IMR-90 (cell line): ENCODE data around the gene CAMTA1. TPM values are rescaled to one million over a fixed set of nuclear protein-coding genes. Genes with fewer than 3 reads are reported as not detected.

Experiments used
- ATAC-seq: fragments of 200-7000 bp; cut with Tn5 transposase; 2 replicates; pipeline ENCODE4 v1.9.1; 2020; ENCODE audit warnings: low read depth, mild to moderate bottlenecking, moderate library complexity
- BruUV-seq: library from RNA; stranded (reverse); fragments of 400-500 nt; replicated peaks from 2 replicates; lab custom pipeline; 2021; lab: Mats Ljungman, UMichigan
- CTCF ChIA-PET: fragments of 300-600 bp; formaldehyde crosslinking; extraction: SDS; loops from one replicate; lab custom pipeline; 2021; ENCODE audit warnings: antibody characterized with exemption; lab: Yijun Ruan, JAX
- POLR2A ChIA-PET: fragments of 300-600 bp; sonication (Branson Sonifier 250); formaldehyde crosslinking; loops from one replicate; lab custom pipeline; 2022; ENCODE audit warnings: antibody characterized with exemption; ENCODE audit not compliant: unreplicated experiment; lab: Charles Lee
- DNase-seq: peaks from one replicate; pipeline ENCODE4 v3.0.0; 2013
- H2AFZ ChIP-seq: replicated peaks from 2 replicates; pipeline ENCODE3; 2013; ENCODE audit warnings: low read length, mild to moderate bottlenecking; ENCODE audit not compliant: poor library complexity
- H2AK5ac ChIP-seq: 2 replicates; pipeline ENCODE4 v1.6.1; 2013; ENCODE audit warnings: low read depth, low read length, inconsistent platforms
- H2AK9ac ChIP-seq: replicated peaks from 2 replicates; pipeline ENCODE3; 2013; ENCODE audit warnings: mild to moderate bottlenecking, low read depth, low read length, moderate library complexity; ENCODE audit not compliant: poor library complexity
- H2BK120ac ChIP-seq: 2 replicates; pipeline ENCODE4 v1.6.1; 2013; ENCODE audit warnings: low read depth, low read length, inconsistent platforms
- H2BK15ac ChIP-seq: 3 replicates; pipeline ENCODE4 v1.6.1; 2013; ENCODE audit warnings: low read depth, low read length, inconsistent platforms
- H2BK20ac ChIP-seq: 2 replicates; pipeline ENCODE4 v1.6.1; 2013; ENCODE audit warnings: low read depth, mild to moderate bottlenecking, inconsistent platforms, low read length, moderate library complexity
- H2BK5ac ChIP-seq: 2 replicates; pipeline ENCODE4 v1.6.1; 2013; ENCODE audit warnings: mild to moderate bottlenecking, low read depth, low read length, inconsistent platforms; ENCODE audit not compliant: poor library complexity, severe bottlenecking
- H3K14ac ChIP-seq: replicated peaks from 2 replicates; pipeline ENCODE4 v1.6.1; 2013; ENCODE audit warnings: low read depth, low read length, inconsistent platforms
- H3K18ac ChIP-seq: 2 replicates; pipeline ENCODE4 v1.6.1; 2013; ENCODE audit warnings: low read depth, low read length, control low read depth
- H3K23ac ChIP-seq: 2 replicates; pipeline ENCODE4 v1.6.1; 2013; ENCODE audit warnings: low read depth, low read length, inconsistent platforms
- H3K27ac ChIP-seq: 2 replicates; pipeline ENCODE4 v1.5.1; 2013; ENCODE audit warnings: mild to moderate bottlenecking, control low read depth, low read length; ENCODE audit not compliant: insufficient read depth
- H3K27me3 ChIP-seq: 2 replicates; pipeline ENCODE4 v1.6.1; 2013; ENCODE audit warnings: low read length; ENCODE audit not compliant: control insufficient read depth, insufficient read depth
- H3K36me3 ChIP-seq: 2 replicates; pipeline ENCODE4 v1.6.1; 2013; ENCODE audit warnings: low read length, mixed read lengths; ENCODE audit not compliant: control insufficient read depth, insufficient read depth
- H3K4ac ChIP-seq: 2 replicates; pipeline ENCODE4 v1.6.1; 2013; ENCODE audit warnings: low read depth, low read length, inconsistent platforms
- H3K4me1 ChIP-seq: 2 replicates; pipeline ENCODE4 v1.6.1; 2013; ENCODE audit warnings: low read length, mixed read lengths; ENCODE audit not compliant: control insufficient read depth, insufficient read depth
- H3K4me2 ChIP-seq: 2 replicates; pipeline ENCODE4 v1.6.1; 2013; ENCODE audit warnings: low read depth, mild to moderate bottlenecking, control low read depth, low read length, moderate library complexity
- H3K4me3 ChIP-seq: 2 replicates; pipeline ENCODE4 v1.5.1; 2013; ENCODE audit warnings: low read depth, mild to moderate bottlenecking, control low read depth, low read length, moderate library complexity; ENCODE audit not compliant: insufficient read depth
- H3K56ac ChIP-seq: 2 replicates; pipeline ENCODE4 v1.6.1; 2013; ENCODE audit warnings: low read length, inconsistent platforms; ENCODE audit not compliant: insufficient read depth; ENCODE audit errors: extremely low read depth
- H3K79me1 ChIP-seq, 2 experiments: 2 replicates each; pipeline ENCODE4 v1.6.1; 2013; ENCODE audit warnings: low read length in 2 of 2, inconsistent platforms in 1 of 2, low read depth in 1 of 2
- H3K9ac ChIP-seq: 2 replicates; pipeline ENCODE4 v1.6.1; 2013; ENCODE audit warnings: low read depth, low read length, control low read depth
- H3K9me1 ChIP-seq: 2 replicates; pipeline ENCODE4 v1.6.1; 2013; ENCODE audit warnings: low read length, inconsistent platforms; ENCODE audit not compliant: insufficient read depth
- H3K9me3 ChIP-seq: 2 replicates; pipeline ENCODE4 v1.6.1; 2013; ENCODE audit warnings: low read length; ENCODE audit not compliant: control insufficient read depth, insufficient read depth
- H4K20me1 ChIP-seq: 2 replicates; pipeline ENCODE4 v1.6.1; 2013; ENCODE audit warnings: low read length, inconsistent platforms; ENCODE audit not compliant: insufficient read depth
- H4K5ac ChIP-seq: 2 replicates; pipeline ENCODE4 v1.6.1; 2013; ENCODE audit warnings: mild to moderate bottlenecking, low read depth, low read length, control low read depth
- H4K8ac ChIP-seq, 2 experiments: 2 replicates each; pipeline ENCODE4 v1.6.1; 2013; ENCODE audit warnings: low read depth in 2 of 2, low read length in 2 of 2, control low read depth in 1 of 2, inconsistent platforms in 1 of 2
- H4K91ac ChIP-seq: 2 replicates; pipeline ENCODE4 v1.6.1; 2013; ENCODE audit warnings: low read depth, low read length, inconsistent platforms; ENCODE audit not compliant: insufficient read depth
- BHLHE40 ChIP-seq: fragments of 150-350 bp; IDR thresholded peaks from 2 replicates; pipeline ENCODE4 v1.6.1; 2016; ENCODE audit warnings: mild to moderate bottlenecking, low read depth, low read length
- CEBPB ChIP-seq: IDR thresholded peaks from 2 replicates; pipeline ENCODE4 v1.6.1; 2012; ENCODE audit warnings: low read depth, low read length, improper control_type of control experiment
- CHD1 ChIP-seq: IDR thresholded peaks from 2 replicates; pipeline ENCODE4 v1.6.1; 2012; ENCODE audit warnings: low read depth, low read length, improper control_type of control experiment
- FOS ChIP-seq: fragments of 150-350 bp; IDR thresholded peaks from 2 replicates; pipeline ENCODE4 v1.6.1; 2016; ENCODE audit warnings: low read depth, low read length
- MAFK ChIP-seq: IDR thresholded peaks from 2 replicates; pipeline ENCODE4 v1.6.1; 2012; ENCODE audit warnings: low read depth, low read length, improper control_type of control experiment
- MAZ ChIP-seq: IDR thresholded peaks from 2 replicates; pipeline ENCODE4 v1.6.1; 2012; ENCODE audit warnings: low read depth, mild to moderate bottlenecking, low read length, improper control_type of control experiment, moderate library complexity, borderline replicate concordance
- MXI1 ChIP-seq: IDR thresholded peaks from 2 replicates; pipeline ENCODE4 v1.6.1; 2012; ENCODE audit warnings: low read depth, mild to moderate bottlenecking, low read length, moderate library complexity, borderline replicate concordance
- NFE2L2 ChIP-seq: fragments of 150-350 bp; IDR thresholded peaks from 2 replicates; pipeline ENCODE4 v1.6.1; 2016; ENCODE audit warnings: low read depth, mild to moderate bottlenecking, low read length
- POLR2A ChIP-seq: IDR thresholded peaks from 2 replicates; pipeline ENCODE4 v1.6.1; 2012; ENCODE audit warnings: mild to moderate bottlenecking, low read depth, low read length
- RAD21 ChIP-seq: IDR thresholded peaks from 2 replicates; pipeline ENCODE4 v1.6.1; 2012; ENCODE audit warnings: low read length, improper control_type of control experiment
- RCOR1 ChIP-seq: IDR thresholded peaks from 2 replicates; pipeline ENCODE4 v1.6.1; 2012; ENCODE audit warnings: mild to moderate bottlenecking, low read length, improper control_type of control experiment; ENCODE audit not compliant: insufficient replicate concordance
- RFX5 ChIP-seq: IDR thresholded peaks from 2 replicates; pipeline ENCODE4 v1.8.0; 2012; ENCODE audit warnings: low read depth, mild to moderate bottlenecking, low read length, moderate library complexity
- SMC3 ChIP-seq: fragments of 150-350 bp; IDR thresholded peaks from 2 replicates; pipeline ENCODE4 v1.6.1; 2016; ENCODE audit warnings: low read depth, mild to moderate bottlenecking, antibody characterized with exemption, low read length, moderate library complexity
- WGBS, 2 experiments: methylation state at CpG; one replicate each; pipeline versions ENCODE4 v1.1.5 to v1.1.7; 2013; ENCODE audit warnings: missing lambda C conversion rate in 2 of 2; ENCODE audit not compliant: insufficient read length in 1 of 2; ENCODE audit errors: extremely low coverage in 2 of 2; 5-methylcytosine and 5-hydroxymethylcytosine counted together
- dilution Hi-C: fragments of 300-500 bp; cut with HindIII; formaldehyde crosslinking; loops from one replicate; pipeline ENCODE4 v1.14.3; 2018; ENCODE audit warnings: low sequenced_read_pairs; ENCODE audit not compliant: unreplicated experiment
- in situ Hi-C: fragments of 300-500 bp; cut with MboI; formaldehyde crosslinking; loops from 3 replicates; pipeline ENCODE4 v1.14.3; 2019; ENCODE audit warnings: low sequenced_read_pairs, inconsistent platforms, mixed read lengths
- intact Hi-C: fragments of 100-400 bp; cut with micrococcal nuclease; formaldehyde crosslinking; loops from 2 replicates; pipeline ENCODE4 v1.10.0; 2022
- polyA plus RNA-seq, 3 experiments: library from polyadenylated mRNA; depleted of rRNA; stranded (reverse); fragments of >200 nt; gene quantifications; 2 replicates each; pipeline ENCODE4 v1.2.3, GENCODE V29; 2012; ENCODE audit warnings: low replicate concordance in 1 of 3
- total RNA-seq: library from RNA; depleted of rRNA; stranded (reverse); fragments of >200 nt; gene quantifications from 2 replicates; pipeline ENCODE4 v1.2.3, GENCODE V29; 2012
- TF ChIP-seq, protein P1 (sequence below): conservative IDR thresholded peaks from 2 replicates; pipeline ENCODE4 v1.5.1; 2012; ENCODE audit warnings: mild to moderate bottlenecking, low read depth, low read length, improper control_type of control experiment
- TF ChIP-seq, protein P2 (sequence below): fragments of 150-350 bp; IDR thresholded peaks from 2 replicates; pipeline ENCODE4 v1.6.1; 2017; ENCODE audit warnings: mild to moderate bottlenecking, antibody characterized with exemption, low read length, low read depth
- TF ChIP-seq, protein P3 (sequence below): fragments of 150-350 bp; IDR thresholded peaks from 2 replicates; pipeline ENCODE4 v1.6.1; 2016; ENCODE audit warnings: low read depth, mild to moderate bottlenecking, low read length, moderate library complexity, borderline replicate concordance

CAMTA1 gene
- total and polyA plus RNA-seq, 2 of the 4 experiments (the other 2 are of a cell fraction), result 35.5 to 74.3 TPM

DNA sequence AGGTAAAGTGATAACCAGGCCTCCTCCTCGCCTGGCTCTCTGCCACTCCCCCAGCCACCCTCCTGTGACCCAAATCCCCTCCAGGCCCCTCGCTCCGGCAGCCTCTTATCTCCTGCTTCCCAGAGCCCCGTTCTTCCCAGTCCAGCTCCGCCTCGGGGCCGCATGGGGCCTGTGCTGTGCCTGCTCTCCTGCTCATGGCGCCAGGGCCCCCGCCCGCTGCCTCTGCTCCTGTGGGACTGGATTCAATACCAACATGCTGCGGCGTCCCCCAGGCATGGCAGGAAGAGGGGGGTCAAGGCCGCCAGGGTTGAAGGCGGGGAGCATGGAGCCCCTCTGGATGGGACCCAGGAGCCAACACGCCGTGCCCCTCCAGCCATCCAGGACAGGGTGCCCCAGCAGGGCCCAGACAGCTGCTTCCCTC lies 772.8 kb downstream of the CAMTA1 start:
- Histone ChIP-seq H3K18ac (no peak overlapping the region), H3K4me3 (no peak overlapping the region), H3K9me3 (peaks cover 7% of the 10 kb centered on the region), H3K4ac (no peak overlapping the region), H2BK120ac (no peak overlapping the region), H3K27me3 (peaks cover 4% of the 10 kb centered on the region; the same call in 1 of the 2 replicates), H2BK15ac (no peak overlapping the region), H4K20me1 (no peaks in the 10 kb centered on the region), H3K9ac (no peak overlapping the region), H3K4me1 (no peaks in the 10 kb centered on the region), H4K91ac (no peak overlapping the region), H2AK9ac (no peak overlapping the region), H4K8ac (no peak overlapping the region), H2BK5ac (no peak overlapping the region), H3K79me1 (no peaks in the 10 kb centered on the region), H2AFZ (no peak overlapping the region), H4K5ac (no peak overlapping the region), H3K14ac (no peak overlapping the region), H3K23ac (no peak overlapping the region), H2BK20ac (no peak overlapping the region), H3K56ac (no peak overlapping the region), H3K4me2 (no peak overlapping the region), H2AK5ac (no peak overlapping the region), H3K27ac (no peak overlapping the region), H3K36me3 (no peaks in the 10 kb centered on the region), H3K9me1 (no peaks in the 10 kb centered on the region)
- dilution Hi-C loops (no loop called here), intact Hi-C loops (no loop called here), in situ Hi-C loops (no loop called here)
- DNase-seq (no peak), ATAC-seq (no peak)
- no TSS peak for BruUV-seq
- ChIA-PET POLR2A (no interaction called here), CTCF (no interaction called here)
- no peak for TF ChIP-seq BHLHE40
- TF ChIP-seq, protein P1, sequence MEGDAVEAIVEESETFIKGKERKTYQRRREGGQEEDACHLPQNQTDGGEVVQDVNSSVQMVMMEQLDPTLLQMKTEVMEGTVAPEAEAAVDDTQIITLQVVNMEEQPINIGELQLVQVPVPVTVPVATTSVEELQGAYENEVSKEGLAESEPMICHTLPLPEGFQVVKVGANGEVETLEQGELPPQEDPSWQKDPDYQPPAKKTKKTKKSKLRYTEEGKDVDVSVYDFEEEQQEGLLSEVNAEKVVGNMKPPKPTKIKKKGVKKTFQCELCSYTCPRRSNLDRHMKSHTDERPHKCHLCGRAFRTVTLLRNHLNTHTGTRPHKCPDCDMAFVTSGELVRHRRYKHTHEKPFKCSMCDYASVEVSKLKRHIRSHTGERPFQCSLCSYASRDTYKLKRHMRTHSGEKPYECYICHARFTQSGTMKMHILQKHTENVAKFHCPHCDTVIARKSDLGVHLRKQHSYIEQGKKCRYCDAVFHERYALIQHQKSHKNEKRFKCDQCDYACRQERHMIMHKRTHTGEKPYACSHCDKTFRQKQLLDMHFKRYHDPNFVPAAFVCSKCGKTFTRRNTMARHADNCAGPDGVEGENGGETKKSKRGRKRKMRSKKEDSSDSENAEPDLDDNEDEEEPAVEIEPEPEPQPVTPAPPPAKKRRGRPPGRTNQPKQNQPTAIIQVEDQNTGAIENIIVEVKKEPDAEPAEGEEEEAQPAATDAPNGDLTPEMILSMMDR, result no peak
- TF ChIP-seq MAZ, result no peak
- TF ChIP-seq RAD21, result no peak
- TF ChIP-seq, protein P2, sequence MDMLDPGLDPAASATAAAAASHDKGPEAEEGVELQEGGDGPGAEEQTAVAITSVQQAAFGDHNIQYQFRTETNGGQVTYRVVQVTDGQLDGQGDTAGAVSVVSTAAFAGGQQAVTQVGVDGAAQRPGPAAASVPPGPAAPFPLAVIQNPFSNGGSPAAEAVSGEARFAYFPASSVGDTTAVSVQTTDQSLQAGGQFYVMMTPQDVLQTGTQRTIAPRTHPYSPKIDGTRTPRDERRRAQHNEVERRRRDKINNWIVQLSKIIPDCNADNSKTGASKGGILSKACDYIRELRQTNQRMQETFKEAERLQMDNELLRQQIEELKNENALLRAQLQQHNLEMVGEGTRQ, result no peak
- no peak for TF ChIP-seq RFX5
- TF ChIP-seq NFE2L2, result no peak
- no peak for TF ChIP-seq POLR2A
- TF ChIP-seq CHD1, result no peak
- TF ChIP-seq, protein P3, sequence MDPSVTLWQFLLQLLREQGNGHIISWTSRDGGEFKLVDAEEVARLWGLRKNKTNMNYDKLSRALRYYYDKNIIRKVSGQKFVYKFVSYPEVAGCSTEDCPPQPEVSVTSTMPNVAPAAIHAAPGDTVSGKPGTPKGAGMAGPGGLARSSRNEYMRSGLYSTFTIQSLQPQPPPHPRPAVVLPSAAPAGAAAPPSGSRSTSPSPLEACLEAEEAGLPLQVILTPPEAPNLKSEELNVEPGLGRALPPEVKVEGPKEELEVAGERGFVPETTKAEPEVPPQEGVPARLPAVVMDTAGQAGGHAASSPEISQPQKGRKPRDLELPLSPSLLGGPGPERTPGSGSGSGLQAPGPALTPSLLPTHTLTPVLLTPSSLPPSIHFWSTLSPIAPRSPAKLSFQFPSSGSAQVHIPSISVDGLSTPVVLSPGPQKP, result no peak
- TF ChIP-seq CEBPB, result no peak
- no peak for TF ChIP-seq MAFK
- no peak for TF ChIP-seq FOS
- no peak for TF ChIP-seq SMC3
- no peak for TF ChIP-seq MXI1
- TF ChIP-seq RCOR1, result no peak
- WGBS, 2 experiments, result 82% methylated on average over 3 of the region's 16 CpGs; no CpG with 5 or more reads in 1 of the 2 experiments
